A549 (cell line): Measurements from ENCODE around the gene PBX3.

Experiments used
- NR3C1 ChIP-seq: fragments of >200 bp; sonication (Bioruptor Twin); formaldehyde crosslinking; IDR thresholded peaks from 3 replicates; pipeline ENCODE4 v1.6.1; 2017
- RAD21 ChIP-seq, 2 experiments: fragments of >200 bp in 1 of 2; sonication (Bioruptor Twin) in 1 of 2; formaldehyde crosslinking in 1 of 2; IDR thresholded peaks in 1 of 2; conservative IDR thresholded peaks in 1 of 2; 2 replicates in 1 of 2; 3 replicates in 1 of 2; pipeline ENCODE4 v1.6.1; 2012 to 2018; ENCODE audit warnings: inconsistent platforms in 1 of 2
- SREBF2 ChIP-seq: fragments of 450-650 bp; IDR thresholded peaks from 2 replicates; pipeline ENCODE4 v1.6.1; 2014; ENCODE audit warnings: mild to moderate bottlenecking, moderate library complexity
- TF ChIP-seq, protein P1 (sequence below): fragments of >200 bp; sonication (Bioruptor Twin); formaldehyde crosslinking; IDR thresholded peaks from 3 replicates; pipeline ENCODE4 v1.5.1; 2016
- TF ChIP-seq, protein P2 (sequence below): fragments of 200-600 bp; sonication (generic); IDR thresholded peaks from 2 replicates; pipeline ENCODE4 v1.6.1; 2016; ENCODE audit warnings: antibody characterized with exemption, mild to moderate bottlenecking, moderate library complexity

- TF ChIP-seq, protein P1, sequence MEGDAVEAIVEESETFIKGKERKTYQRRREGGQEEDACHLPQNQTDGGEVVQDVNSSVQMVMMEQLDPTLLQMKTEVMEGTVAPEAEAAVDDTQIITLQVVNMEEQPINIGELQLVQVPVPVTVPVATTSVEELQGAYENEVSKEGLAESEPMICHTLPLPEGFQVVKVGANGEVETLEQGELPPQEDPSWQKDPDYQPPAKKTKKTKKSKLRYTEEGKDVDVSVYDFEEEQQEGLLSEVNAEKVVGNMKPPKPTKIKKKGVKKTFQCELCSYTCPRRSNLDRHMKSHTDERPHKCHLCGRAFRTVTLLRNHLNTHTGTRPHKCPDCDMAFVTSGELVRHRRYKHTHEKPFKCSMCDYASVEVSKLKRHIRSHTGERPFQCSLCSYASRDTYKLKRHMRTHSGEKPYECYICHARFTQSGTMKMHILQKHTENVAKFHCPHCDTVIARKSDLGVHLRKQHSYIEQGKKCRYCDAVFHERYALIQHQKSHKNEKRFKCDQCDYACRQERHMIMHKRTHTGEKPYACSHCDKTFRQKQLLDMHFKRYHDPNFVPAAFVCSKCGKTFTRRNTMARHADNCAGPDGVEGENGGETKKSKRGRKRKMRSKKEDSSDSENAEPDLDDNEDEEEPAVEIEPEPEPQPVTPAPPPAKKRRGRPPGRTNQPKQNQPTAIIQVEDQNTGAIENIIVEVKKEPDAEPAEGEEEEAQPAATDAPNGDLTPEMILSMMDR: no peak
- TF ChIP-seq, protein P2, sequence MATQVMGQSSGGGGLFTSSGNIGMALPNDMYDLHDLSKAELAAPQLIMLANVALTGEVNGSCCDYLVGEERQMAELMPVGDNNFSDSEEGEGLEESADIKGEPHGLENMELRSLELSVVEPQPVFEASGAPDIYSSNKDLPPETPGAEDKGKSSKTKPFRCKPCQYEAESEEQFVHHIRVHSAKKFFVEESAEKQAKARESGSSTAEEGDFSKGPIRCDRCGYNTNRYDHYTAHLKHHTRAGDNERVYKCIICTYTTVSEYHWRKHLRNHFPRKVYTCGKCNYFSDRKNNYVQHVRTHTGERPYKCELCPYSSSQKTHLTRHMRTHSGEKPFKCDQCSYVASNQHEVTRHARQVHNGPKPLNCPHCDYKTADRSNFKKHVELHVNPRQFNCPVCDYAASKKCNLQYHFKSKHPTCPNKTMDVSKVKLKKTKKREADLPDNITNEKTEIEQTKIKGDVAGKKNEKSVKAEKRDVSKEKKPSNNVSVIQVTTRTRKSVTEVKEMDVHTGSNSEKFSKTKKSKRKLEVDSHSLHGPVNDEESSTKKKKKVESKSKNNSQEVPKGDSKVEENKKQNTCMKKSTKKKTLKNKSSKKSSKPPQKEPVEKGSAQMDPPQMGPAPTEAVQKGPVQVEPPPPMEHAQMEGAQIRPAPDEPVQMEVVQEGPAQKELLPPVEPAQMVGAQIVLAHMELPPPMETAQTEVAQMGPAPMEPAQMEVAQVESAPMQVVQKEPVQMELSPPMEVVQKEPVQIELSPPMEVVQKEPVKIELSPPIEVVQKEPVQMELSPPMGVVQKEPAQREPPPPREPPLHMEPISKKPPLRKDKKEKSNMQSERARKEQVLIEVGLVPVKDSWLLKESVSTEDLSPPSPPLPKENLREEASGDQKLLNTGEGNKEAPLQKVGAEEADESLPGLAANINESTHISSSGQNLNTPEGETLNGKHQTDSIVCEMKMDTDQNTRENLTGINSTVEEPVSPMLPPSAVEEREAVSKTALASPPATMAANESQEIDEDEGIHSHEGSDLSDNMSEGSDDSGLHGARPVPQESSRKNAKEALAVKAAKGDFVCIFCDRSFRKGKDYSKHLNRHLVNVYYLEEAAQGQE: no peak
- TF ChIP-seq SREBF2 (no peak), NR3C1 (no peak), RAD21 (conservative IDR thresholded peaks at IDR 0.05 in 1 of 2, IDR thresholded peaks at IDR 0.05 in 1 of 2) (no peak)
These were observed 4.5 kb upstream of the PBX3 start for GRCh38 chr9:125742657-125743056.
